GM12891 (cell line): ENCODE measurements around the gene UGT2B15.
"Not testable (repeated sequence)": the region's sequence is repeated elsewhere in the genome, so short reads cannot be mapped to it uniquely, and the experiment has no call there.

Source experiments
- DNase-seq: peaks from one replicate; pipeline ENCODE4 v3.0.0; 2011; ENCODE audit warnings: low spot score; ENCODE audit not compliant: insufficient read length
- FAIRE-seq: peaks from 2 replicates; lab custom pipeline; 2011; peaks lifted over from hg19 to GRCh38; lab: Jason Lieb, UNC
- PAX5 ChIP-seq: IDR thresholded peaks from 2 replicates; pipeline ENCODE4 v1.6.1; 2011; ENCODE audit warnings: low read length, moderate library complexity, mild to moderate bottlenecking; ENCODE audit not compliant: insufficient read depth, severe bottlenecking
- POLR2A ChIP-seq: IDR thresholded peaks from 2 replicates; pipeline ENCODE4 v1.6.1; 2011; ENCODE audit warnings: low read depth, low read length, control low read depth
- POLR2AphosphoS5 ChIP-seq: IDR thresholded peaks from 2 replicates; pipeline ENCODE4 v1.6.1; 2011; ENCODE audit warnings: low read depth, low read length, control low read depth
- POU2F2 ChIP-seq: IDR thresholded peaks from 2 replicates; pipeline ENCODE4 v1.6.1; 2011; ENCODE audit warnings: low read depth, mild to moderate bottlenecking, control low read depth, low read length, moderate library complexity
- SPI1 ChIP-seq: IDR thresholded peaks from 2 replicates; pipeline ENCODE4 v1.6.1; 2011; ENCODE audit warnings: low read depth, low read length, control low read depth
- TAF1 ChIP-seq: IDR thresholded peaks from 2 replicates; pipeline ENCODE4 v1.6.1; 2011; ENCODE audit warnings: low read depth, low read length, control low read depth

The UGT2B15 gene

DNA sequence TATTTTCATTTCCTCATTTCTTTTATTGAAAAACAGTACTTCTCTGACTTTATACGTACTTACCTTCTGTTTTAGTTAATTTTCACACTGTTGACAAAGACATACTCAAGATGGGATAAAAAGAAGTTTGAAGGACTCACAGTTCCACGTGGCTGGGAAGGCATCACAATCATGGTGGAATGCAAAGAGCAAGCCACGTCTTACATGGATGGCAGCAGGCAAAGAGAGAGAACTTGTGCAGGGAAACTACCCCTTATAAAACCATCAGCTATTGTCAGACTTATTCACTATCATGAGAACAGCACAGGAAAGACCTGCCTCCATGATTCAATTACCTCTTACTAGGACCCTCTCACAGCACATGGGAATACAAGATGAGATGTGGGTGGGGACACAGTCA, 20.7 kb upstream of the UGT2B15 start:
- FAIRE-seq (no peak), DNase-seq (no peak)
- TF ChIP-seq POLR2AphosphoS5, result no peak
- no peak for TF ChIP-seq TAF1
- TF ChIP-seq POU2F2, result no peak
- TF ChIP-seq PAX5, result no peak
- no peak for TF ChIP-seq POLR2A
- no peak for TF ChIP-seq SPI1

DNA sequence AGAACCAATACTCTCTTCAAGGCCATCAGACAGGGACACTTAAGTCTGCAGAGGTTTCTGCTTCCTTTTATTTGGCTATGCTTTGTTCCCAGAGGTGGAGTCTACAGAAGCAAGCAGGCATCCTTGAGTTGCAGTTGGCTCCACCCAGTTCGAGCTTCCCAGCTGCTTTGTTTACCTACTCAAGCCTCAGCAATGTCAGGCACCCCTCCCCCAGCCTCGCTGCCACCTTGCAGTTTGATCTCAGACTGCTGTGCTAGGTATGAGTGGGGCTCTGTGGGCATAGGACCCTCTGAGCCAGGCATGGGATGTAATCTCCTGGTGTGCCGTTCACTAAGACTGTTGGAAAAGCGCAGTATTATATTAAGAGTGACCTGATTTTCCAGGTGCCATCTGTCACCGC, 12.6 kb upstream of the UGT2B15 start:
- DNase-seq (no peak), FAIRE-seq (no peak)
- TF ChIP-seq TAF1 (no peak), PAX5 (no peak), POU2F2 (no peak), SPI1 (no peak), POLR2AphosphoS5 (no peak), POLR2A (no peak)

- not testable (repeated sequence) for DNase-seq, FAIRE-seq
Observed at GRCh38 chr4:68681298-68681697, 10.8 kb upstream of the UGT2B15 start.

DNA sequence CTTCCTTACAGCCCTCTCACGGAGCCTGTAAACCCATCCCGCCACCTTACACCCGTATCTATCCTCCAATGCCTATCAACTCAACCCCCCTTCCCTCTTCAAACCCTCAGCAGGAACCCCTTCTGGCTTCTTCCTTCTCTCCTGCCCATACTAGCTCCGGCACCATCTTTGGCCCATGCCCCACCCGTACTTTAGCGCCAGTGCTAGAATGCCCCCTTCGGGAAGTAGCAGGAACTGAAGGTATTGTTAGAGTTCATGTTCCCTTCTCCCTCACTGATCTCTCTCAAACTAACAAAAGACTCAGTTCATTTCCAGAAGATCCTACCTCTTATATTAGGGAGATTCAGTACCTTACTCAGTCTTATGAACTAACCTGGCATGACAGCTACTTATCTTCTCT, 2.7 kb upstream of the UGT2B15 start:
- no peak for FAIRE-seq

DNA sequence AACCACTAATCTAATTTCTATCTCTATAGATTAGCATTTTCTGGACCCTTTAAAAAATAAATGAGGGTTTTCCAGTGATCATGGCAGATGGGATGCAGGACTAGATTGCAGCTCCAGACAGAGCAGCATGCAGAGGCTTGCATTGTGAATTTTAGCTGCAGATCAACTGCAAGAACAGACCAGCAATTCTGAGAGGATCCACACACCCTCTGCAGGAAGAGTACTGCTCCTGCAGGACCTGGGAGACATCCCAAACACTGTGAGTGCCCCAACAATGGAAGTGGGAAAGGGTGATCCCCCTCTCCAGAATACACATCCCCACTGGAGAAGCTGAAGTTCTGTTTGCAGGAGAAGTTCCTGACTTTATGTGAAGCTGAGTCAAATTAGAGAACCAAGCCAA, 765 bp upstream of the UGT2B15 start:
- not testable (repeated sequence) for DNase-seq
- peak; percentile 35 for FAIRE-seq

More for the DNA sequence above, 2.7 kb upstream of the UGT2B15 start:
- TF ChIP-seq SPI1 (no peak), TAF1 (no peak)
- no peak for DNase-seq

DNA sequence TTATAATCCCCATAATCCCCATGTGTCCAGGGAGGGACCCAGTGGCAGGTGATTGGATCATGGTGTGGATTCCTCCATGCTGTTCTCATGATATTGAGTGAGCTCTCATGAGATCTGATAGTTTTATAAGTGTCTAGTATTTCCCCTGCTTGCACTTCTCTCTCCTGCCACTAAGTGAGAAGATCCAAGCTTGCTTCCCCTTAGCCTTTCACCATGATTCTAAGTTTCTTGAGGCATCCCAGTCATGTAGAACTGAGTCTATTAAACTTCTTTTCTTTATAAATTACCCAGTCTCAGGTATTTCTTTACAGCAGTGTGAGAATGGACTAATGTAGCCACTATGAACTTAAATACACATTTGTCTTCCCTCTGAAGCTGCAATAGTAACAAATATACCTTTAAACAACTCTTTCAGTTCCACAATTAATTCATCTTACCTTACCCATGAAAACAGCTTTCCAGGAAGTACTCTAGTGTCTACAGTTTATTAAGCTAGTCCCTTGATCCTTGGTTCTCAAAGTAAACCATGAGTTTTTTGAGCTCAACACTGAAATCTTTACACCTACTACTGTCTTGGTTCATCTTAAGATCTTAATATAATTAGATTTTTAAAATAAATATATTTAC, 1.8 kb downstream of the UGT2B15 start:
- peak; percentile 54 for FAIRE-seq
- DNase-seq, result not testable (repeated sequence)

- not testable (repeated sequence) for FAIRE-seq, DNase-seq
Observed at GRCh38 chr4:68667551-68667950, 2.9 kb downstream of the UGT2B15 start.

DNA sequence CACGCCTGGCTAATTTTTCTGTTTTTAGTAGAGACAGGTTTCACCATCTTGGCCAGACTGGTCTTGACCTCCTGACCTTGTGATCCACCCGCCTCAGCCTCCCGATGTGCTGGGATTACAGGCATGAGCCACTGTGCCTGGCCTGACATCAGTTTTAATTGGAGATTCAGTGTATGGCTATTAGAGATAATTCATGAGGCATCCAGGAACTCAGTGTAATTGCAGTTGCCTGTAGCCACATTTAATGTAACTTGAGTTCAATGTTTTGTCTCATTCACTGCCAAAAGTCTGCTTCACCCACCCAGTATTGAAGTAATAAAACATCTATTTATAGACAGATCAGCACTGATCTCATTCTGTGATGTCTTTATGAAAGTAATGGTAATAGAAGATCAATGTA, 5.7 kb downstream of the UGT2B15 start:
- not testable (repeated sequence) for FAIRE-seq, DNase-seq

GRCh38 chr4:68662836-68663574, 7.4 kb downstream of the UGT2B15 start:
- not testable (repeated sequence) for FAIRE-seq, DNase-seq

GRCh38 chr4:68658672-68659071, 11.8 kb downstream of the UGT2B15 start:
- no peak for TF ChIP-seq POLR2AphosphoS5
- TF ChIP-seq TAF1, result no peak
- TF ChIP-seq PAX5, result no peak
- TF ChIP-seq POU2F2, result no peak
- TF ChIP-seq POLR2A, result no peak
- no peak for TF ChIP-seq SPI1
- DNase-seq (no peak), FAIRE-seq (no peak)

DNA sequence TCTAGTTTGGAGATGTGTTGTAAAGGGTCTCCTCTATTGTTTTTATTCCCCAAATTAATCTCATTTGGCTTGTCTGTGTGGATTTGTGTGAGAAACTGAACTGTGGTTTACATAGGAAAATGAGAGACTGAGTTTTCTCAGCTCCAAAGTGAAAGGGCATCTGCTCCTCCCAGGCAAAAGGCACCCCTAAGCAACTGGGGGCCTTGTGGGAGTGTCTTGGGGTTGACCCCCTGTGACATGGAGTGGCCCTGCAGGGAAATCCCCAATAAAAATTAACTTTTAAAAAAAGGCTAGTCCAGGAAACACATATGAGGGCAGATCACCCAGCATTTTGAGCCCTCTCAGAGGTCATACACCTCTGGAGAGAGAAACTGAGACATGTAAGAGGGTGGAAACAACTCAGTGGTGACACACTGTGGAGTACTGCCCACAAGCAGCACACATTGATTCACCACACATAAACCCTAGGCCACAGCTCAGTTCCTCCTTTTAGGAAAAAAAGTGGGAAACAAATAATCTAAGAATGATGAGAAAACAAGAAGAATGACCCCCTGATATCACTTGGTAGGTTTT, 13.3 kb downstream of the UGT2B15 start:
- FAIRE-seq, result peak; percentile 88
- DNase-seq, result not testable (repeated sequence)

GRCh38 chr4:68656445-68656973, 13.9 kb downstream of the UGT2B15 start:
- FAIRE-seq, DNase-seq: not testable (repeated sequence)
